Measurements from ENCODE around the gene WASF2.
"Not testable (repeated sequence)": the region's sequence is repeated elsewhere in the genome, so short reads cannot be mapped to it uniquely, and the experiment has no call there.

Gene WASF2

GRCh38 chr1:27521861-27522431 is 32.0 kb upstream of the WASF2 start:
- DNase-seq (ENCODE audit: low read depth) = no peak

DNA sequence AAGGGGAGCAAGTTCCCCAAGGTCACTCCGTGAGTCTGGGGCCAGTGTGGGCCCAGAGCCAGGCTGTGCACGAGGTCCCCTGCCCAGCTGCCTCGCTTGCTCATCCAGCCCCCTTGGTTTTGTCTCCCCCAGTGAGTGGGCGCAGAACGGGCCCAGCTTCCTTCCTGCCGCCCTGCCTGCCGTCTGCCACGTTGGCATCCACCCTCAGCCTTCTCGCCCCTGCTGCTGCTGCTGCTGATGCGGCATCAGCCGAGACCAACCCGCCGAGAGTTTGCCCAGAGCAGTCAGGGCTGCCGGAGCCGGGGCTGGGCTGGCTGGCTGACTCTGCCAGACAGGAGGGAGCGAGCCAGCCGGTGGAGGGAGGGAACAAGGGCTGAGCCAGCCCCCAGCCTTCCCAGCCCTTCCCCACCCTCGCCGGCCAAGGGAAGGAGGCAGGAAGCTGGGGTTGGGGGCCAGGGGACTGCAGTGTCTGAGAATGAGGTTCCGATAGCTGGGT is 31.4 kb upstream of the WASF2 start:
- DNase-seq (ENCODE audit: low read depth) = no peak

GRCh38 chr1:27520651-27521050 is 30.7 kb upstream of the WASF2 start:
- no peak for DNase-seq (ENCODE audit: low read depth)

- DNase-seq (ENCODE audit: low read depth) = no peak
Measured at GRCh38 chr1:27519331-27520258, 29.6 kb upstream of the WASF2 start.

DNA sequence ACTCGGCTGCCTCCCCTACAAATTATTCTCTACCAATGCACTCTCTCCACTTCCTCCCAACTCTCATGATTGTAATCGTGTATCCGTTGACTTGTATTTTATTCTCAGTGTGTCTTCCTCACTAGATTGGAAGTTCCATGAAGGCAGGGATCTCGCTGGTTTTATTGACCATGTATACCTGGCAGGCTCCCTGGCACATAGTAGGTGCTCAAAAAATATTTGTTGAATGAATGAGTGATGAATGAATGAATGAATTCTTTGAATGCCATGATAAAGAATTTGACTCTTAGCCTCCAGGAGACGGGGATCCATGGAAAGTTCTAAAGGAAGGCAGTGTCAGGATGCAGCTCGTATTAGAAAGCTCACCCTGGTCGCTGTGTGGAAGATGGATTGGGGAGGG is 28.8 kb upstream of the WASF2 start:
- DNase-seq (ENCODE audit: low read depth) = no peak

- DNase-seq (ENCODE audit: low read depth) = no peak
Measured at GRCh38 chr1:27517907-27518718, 28.1 kb upstream of the WASF2 start.

DNA sequence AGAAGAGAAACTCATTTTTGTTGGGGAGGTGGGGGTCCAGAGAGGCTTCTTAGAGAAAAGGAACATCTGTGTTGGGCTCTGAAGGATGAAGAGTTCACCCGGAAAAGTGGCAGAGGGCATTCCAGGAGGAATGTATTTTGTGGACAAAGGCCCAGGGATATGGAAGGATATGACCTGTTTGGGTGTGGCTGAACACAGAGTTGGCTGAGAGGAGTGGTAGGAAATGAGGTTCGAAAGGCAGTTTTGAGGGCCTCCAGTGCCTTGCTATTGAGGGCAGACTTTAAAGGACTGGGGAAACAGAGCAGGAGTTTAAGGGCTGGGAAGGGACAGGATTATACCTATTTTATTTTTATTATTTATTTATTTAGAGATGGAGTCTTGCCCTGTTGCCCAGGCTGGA is 27.3 kb upstream of the WASF2 start:
- no peak for DNase-seq (ENCODE audit: low read depth)

DNA sequence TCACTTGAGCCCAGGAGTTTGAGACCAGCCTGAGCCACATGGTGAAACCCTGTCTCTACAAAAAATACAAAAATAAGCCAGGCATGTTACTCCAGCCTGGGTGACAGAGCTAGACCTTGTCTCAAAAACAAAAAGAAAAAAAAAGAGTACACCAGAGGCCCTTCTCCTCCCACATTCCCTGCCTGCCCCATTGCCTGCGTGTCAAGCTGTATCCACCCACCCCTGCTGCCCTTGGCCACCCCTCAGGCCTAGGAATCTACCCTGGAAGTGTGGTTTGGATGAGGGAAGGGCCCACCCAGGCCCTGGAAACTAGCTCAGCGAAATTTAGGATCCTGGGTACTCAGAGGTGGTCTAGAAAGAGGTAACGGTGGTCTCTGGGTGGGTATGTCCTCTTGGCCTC is 25.7 kb upstream of the WASF2 start:
- no peak for DNase-seq (ENCODE audit: low read depth)

GRCh38 chr1:27513958-27514357 is 24.0 kb upstream of the WASF2 start:
- no peak for DNase-seq (ENCODE audit: low read depth)

- DNase-seq (ENCODE audit: low read depth) = no peak
Measured at GRCh38 chr1:27513528-27513927, 23.6 kb upstream of the WASF2 start.

DNA sequence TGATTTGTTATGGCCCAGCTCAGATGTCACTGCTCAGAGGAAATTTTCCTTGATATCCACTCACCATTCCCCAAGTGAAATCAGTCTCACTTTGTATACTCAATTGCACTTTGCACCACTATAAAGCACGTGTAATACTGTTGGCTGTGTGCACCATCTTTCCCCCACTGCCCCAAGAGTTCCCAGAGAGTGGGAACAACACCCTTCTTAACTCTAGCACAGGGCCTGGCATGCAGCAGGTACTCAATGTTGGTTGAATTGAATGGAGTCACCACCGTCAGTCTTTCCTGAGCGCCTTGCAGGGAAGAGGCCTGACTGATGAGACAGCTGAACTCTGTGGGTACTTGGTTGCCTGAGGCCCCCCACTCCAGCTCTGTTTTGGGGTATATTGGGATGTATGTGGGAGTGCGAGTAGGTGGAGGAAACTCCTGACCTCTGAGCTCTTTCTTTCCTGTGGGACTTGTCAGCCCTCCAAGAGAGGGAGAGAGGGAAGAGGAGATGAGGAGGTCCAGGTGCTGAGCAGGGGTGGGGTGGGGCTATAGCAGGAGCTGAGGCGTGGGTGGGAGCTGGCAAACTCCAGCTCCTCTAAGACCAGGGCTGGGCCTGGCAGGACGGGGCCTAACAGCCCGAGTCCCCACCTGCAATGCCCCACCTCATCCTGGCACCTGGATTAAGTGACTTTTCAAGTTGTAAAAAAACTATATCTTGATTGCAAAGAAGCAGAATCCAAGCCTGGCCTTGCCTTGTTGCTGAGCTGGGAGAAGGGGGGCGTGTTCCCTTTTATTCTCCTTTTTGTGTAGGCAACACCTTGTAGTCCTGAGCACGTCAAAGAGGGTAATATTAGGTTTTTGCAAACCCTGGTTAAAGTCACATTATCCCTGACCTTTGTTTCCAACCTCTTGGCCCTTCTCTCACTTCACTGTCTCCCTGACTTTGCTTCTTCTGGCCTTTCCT is 19.4 kb upstream of the WASF2 start:
- no peak for DNase-seq (ENCODE audit: low read depth)

DNA sequence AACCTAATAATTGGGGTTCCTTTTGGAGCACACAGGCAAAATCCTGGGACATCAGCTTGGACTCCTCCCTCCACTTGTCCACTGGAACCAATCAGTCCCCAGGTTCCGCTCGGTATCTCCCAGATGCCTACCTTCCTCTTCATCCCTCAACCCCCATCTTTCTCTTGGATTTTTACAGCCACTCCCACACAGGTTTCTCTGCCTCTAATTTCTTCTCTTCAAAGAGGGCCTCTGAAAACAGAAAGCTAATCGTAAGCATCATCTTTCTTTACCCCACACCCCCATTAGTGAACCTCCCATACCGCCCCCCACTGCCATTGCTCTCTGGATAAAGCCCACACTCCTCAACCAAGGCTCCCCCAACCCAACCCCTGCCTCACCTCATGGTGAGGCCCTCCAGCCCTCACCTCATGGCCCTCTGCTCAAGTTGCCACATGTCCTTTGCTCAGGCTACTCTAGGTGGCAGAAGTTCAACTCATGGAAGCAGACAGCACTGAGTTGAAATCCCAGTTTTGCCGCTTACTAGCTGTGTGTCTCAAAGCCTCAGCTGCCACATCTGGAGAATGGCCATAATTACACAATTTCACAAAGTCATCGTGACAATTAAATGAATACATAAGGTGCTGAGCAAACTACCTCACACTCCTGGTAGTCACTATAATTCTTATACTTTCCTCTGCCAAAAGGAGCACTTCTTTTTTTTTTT is 18.1 kb upstream of the WASF2 start:
- DNase-seq (ENCODE audit: low read depth) = no peak

DNA sequence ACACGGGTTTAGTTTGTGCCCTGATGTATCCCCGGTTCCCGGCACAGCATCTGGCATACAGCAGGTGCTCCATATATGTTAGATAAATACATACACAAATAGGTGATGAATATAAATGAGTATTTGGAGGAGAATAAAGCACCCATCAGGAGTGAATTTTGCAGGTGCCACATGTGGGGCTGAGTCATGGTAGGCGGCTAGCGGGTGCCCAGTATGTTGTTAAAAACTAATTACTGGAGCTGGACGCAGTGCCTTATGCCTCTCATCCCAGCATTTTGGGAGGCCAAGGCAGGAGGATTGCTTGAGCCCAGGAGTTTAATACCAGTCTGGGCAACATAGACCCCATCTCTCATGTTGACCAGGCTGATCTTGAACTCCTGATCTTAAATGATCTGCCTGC is 16.7 kb upstream of the WASF2 start:
- no peak for DNase-seq (ENCODE audit: low read depth)

DNA sequence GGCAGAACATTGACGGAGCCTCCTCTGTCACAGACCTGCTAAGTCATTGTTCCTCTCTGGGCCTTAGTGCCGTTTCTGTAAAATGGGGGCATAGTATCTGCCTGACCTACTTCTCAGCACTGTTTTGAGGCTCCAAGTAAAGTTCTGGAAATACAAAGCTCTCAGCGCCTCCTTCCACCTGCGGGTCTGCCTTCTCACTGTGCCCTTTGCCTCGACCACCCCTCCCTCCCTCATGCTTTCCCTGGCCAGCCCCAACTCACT is 15.4 kb upstream of the WASF2 start:
- no peak for DNase-seq (ENCODE audit: low read depth)

DNA sequence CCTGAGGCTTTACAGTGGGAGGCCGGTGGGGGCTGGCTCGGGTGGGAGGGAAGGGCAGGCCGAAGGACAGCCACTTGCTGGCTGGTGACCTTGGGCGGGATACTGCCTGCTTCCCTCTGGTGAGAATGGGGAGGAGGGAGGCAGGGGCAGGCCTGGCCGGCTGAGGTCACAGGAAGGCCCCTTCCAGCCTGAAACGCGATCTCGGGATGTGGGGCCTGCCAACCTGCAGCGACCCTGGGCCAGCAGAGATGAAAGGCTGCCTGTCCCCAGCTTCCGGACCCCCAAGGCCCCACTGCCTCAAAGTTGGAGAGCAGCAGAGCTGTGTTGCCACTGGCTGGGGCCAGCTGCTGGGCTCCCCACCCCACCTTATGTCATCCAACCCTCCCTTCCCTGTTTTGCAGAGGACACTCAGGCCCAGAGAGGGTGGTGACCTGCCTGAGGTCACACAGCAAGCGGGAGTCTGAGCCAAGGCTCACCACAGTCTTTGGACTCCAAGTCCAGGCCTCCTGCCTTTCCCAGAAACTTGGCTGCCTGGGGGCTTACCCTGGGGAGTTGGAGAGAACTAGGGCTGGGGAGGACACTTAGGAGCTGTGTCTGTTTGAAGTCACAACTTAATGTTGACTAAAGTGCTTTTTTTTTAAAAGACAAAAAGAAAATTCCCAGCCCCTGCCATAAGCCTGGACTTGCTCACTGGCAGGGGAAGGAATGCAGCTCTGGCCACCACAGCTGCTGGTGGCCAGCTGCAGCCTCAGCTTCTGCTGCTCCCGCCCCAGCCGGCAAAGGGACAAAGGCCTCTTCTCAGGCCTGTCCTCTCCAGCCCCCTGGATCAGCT is 14.8 kb upstream of the WASF2 start:
- peak; percentile 68 for DNase-seq (ENCODE audit: low read depth)

GRCh38 chr1:27503844-27504587 is 14.0 kb upstream of the WASF2 start:
- no peak for DNase-seq (ENCODE audit: low read depth)

- no peak for DNase-seq (ENCODE audit: low read depth)
Measured at GRCh38 chr1:27503033-27503432, 13.1 kb upstream of the WASF2 start.

DNA sequence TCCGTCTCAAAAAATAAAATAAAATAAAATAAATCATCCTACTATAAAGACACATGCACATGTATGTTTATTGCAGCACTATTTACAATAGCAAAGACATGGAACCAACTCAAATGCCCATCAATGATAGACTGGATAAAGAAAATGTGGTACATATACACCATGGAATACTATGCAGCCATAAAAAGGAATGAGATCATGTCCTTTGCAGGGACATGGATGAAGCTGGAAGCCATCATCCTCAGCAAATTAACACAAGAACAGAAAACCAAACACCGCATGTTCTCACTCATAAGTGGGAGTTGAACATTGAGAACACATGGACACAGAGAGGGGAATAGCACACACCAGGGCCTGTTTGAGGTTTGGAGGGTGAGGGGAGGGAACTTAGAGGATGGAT is 11.2 kb upstream of the WASF2 start:
- DNase-seq (ENCODE audit: low read depth) = not testable (repeated sequence)

GRCh38 chr1:27499142-27499541 is 9.2 kb upstream of the WASF2 start:
- DNase-seq (ENCODE audit: low read depth) = no peak
